WTC11 (cell line): ENCODE data around the gene KLHL10.

Source experiments
- CREB1 ChIP-seq: sonication (generic); formaldehyde crosslinking; IDR thresholded peaks from 2 replicates; pipeline ENCODE4 v1.8.0; 2023; ENCODE audit warnings: mild to moderate bottlenecking, missing genetic modification reagents
- CTCF ChIP-seq: fragments of 200-600 bp; IDR thresholded peaks from 2 replicates; pipeline ENCODE4 v1.8.0; 2022; ENCODE audit warnings: antibody characterized with exemption

- TF ChIP-seq CREB1 (CRISPR knock-in tag) (no peak), CTCF (no peak)
Observed at GRCh38 chr17:41793784-41794539, 43.7 kb upstream of the KLHL10 start.
